Measurements from ENCODE around the gene CTXN1.
"Not testable (repeated sequence)": the region's sequence is repeated elsewhere in the genome, so short reads cannot be mapped to it uniquely, and the experiment has no call there.

The CTXN1 gene

DNA sequence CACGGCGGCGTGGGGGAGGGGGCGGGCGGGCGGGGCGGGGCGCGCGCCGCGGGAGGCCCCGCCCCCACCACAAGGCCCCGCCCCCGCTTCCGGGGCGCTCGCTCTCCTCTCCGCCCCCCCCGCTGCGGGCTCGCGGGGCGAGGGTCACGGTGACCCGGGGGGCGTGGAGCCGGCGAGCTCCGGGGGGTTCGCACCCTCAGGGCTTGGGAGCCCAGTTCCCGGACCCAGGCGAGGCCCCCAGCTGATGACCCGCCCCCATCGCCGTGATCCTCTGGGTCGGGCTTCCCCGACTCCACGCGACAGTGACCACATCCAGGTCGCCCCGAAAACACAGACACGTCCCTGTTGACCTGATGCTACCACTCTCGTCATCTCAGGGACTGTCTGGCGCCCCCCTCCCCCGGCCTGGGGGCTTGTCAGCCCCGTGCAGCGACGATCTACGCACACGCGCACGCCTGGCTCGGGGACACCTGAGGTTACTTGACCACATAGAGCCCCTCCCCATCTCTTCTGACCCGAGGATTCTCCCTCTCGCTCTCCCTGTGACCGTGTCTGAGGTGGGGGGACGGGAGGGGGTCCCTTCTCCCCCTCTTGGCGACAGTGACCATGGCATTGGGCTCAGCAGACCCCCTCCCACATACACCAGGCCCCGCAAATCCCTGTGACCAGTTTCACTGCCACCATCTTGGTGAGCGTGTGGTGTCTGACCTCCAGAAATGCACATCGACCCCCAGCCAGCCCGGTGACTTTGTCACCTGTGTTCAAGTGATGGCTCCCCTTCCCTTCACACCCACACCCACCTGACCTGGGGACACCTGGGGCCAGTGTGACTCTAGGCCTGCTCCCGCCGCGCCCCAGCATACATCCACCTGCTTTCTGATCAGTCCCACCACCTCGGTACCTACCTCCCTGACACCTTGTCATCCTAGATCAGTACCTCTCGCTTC is 21.6 kb downstream of the CTXN1 start:
- DNase-seq (peak; percentile 70 to 76), ATAC-seq (peak; percentile 69)
- H3K27me3 Mint-ChIP-seq = no peaks in the 10 kb centered on the region
- H3K4me1 Mint-ChIP-seq = peaks cover 55% of the 10 kb centered on the region
- peak overlapping the region; percentile 96 to 98 for H3K27ac Mint-ChIP-seq
- peak overlapping the region; percentile 92 to 95 for H3K4me3 Mint-ChIP-seq
- H3K9me3 Mint-ChIP-seq = no peaks in the 10 kb centered on the region

- H3K9me3 Mint-ChIP-seq = no peaks in the 10 kb centered on the region
- H3K27ac Mint-ChIP-seq = peak within 1 kb of the TSS; percentile 96 to 99
- ATAC-seq (peak; percentile 81), DNase-seq (peak; percentile 100)
- no peaks in the 10 kb centered on the region for H3K27me3 Mint-ChIP-seq
- H3K4me3 Mint-ChIP-seq = peak within 1 kb of the TSS; percentile 94 to 95
- peaks cover 54% of the 10 kb centered on the region for H3K4me1 Mint-ChIP-seq
Observed at GRCh38 chr19:7903244-7904073, 22.5 kb downstream of the CTXN1 start, which contains the start of gene MAP2K7. Gene MAP2K7 (plus strand): TSS chr19:7903877. CDS start chr19:7903945, 68 bp downstream.

DNA sequence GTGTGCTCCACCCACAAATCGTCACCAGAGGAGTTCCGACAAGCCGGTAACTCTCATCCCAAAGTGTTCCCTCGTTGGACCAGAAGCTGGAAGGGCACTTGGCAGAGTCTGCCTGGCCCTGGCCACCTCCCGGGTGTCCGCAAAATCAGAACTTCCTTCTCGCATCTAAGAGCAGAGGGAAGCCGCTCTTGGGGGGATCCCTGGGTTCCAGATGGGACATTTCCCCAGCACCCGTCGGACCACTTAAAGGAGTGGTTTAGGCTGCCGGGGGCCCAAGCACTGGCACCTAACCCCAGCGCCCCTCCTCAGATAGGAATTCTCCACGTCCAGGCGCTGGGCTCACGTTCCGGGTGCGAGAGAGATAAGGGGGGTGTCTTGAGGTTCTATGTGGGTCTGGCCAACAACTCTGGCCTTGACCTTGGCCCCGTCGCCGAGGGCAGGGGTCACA is 23.1 kb downstream of the CTXN1 start:
- no peaks in the 10 kb centered on the region for H3K27me3 Mint-ChIP-seq
- no peaks in the 10 kb centered on the region for H3K9me3 Mint-ChIP-seq
- H3K4me1 Mint-ChIP-seq = peaks cover 48% of the 10 kb centered on the region
- H3K4me3 Mint-ChIP-seq = peak overlapping the region; percentile 91 to 94
- peak overlapping the region; percentile 92 to 99 for H3K27ac Mint-ChIP-seq
- DNase-seq = no peak
- ATAC-seq = no peak

GRCh38 chr19:7901337-7901736 is 24.6 kb downstream of the CTXN1 start:
- Mint-ChIP-seq H3K4me1 (peaks cover 35% of the 10 kb centered on the region), H3K27ac (no peak overlapping the region), H3K9me3 (no peaks in the 10 kb centered on the region), H3K27me3 (no peaks in the 10 kb centered on the region), H3K4me3 (no peak overlapping the region)
- ATAC-seq = no peak
- DNase-seq = no peak

- H3K9me3 Mint-ChIP-seq = no peaks in the 10 kb centered on the region
- peaks cover 31% of the 10 kb centered on the region for H3K4me1 Mint-ChIP-seq
- no peak for DNase-seq
- no peak overlapping the region for H3K4me3 Mint-ChIP-seq
- no peaks in the 10 kb centered on the region for H3K27me3 Mint-ChIP-seq
- no peak for ATAC-seq
- H3K27ac Mint-ChIP-seq = no peak overlapping the region
Observed at GRCh38 chr19:7900931-7901330, 25.0 kb downstream of the CTXN1 start.

GRCh38 chr19:7900401-7900870 is 25.5 kb downstream of the CTXN1 start:
- no peak overlapping the region for H3K4me3 Mint-ChIP-seq
- H3K9me3 Mint-ChIP-seq = no peaks in the 10 kb centered on the region
- H3K27ac Mint-ChIP-seq = no peak overlapping the region
- DNase-seq (no peak), ATAC-seq (no peak)
- peaks cover 26% of the 10 kb centered on the region for H3K4me1 Mint-ChIP-seq
- H3K27me3 Mint-ChIP-seq = peaks cover 2% of the 10 kb centered on the region

GRCh38 chr19:7899751-7900378 is 26.1 kb downstream of the CTXN1 start:
- Mint-ChIP-seq H3K9me3 (no peaks in the 10 kb centered on the region), H3K27ac (no peak overlapping the region), H3K4me3 (no peak overlapping the region), H3K27me3 (peaks cover 7% of the 10 kb centered on the region), H3K4me1 (peaks cover 20% of the 10 kb centered on the region)
- ATAC-seq (no peak), DNase-seq (no peak)

DNA sequence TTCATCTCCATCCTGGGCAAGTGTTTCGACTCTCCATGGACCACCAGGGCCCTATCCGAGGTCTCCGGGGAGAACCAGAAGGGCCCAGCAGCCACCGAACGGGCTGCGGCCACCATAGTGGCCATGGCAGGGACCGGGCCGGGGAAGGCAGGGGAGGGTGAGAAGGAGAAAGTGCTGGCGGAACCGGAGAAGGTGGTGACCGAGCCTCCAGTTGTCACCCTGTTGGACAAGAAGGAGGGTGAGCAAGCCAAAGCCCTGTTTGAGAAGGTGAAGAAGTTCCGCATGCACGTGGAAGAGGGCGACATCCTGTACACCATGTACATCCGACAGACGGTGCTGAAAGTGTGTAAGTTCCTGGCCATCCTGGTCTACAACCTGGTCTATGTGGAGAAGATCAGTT is 27.0 kb downstream of the CTXN1 start:
- Mint-ChIP-seq H3K27ac (no peak overlapping the region), H3K27me3 (peaks cover 16% of the 10 kb centered on the region), H3K4me1 (peaks cover 18% of the 10 kb centered on the region), H3K9me3 (no peaks in the 10 kb centered on the region), H3K4me3 (no peak overlapping the region)
- ATAC-seq (no peak), DNase-seq (no peak)

DNA sequence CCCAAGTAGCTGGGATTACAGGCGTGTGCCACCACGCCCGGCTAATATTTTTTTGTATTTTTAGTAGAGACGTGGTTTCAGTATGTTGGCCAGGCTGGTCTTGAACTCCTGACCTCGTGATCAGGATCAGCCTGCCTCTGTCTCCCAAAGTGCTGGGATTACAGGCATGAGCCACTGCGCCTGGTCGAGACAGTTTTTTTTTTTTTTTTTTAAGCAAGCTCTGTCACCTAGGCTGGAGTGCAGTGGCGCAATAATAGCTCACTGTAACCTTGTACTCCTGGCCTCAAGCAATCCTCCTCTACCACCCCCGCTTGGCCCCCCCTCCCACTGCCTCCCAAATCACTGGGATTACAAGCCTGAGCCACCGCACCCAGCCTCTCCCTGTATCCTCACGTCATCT is 28.6 kb downstream of the CTXN1 start:
- Mint-ChIP-seq H3K4me1 (peaks cover 12% of the 10 kb centered on the region), H3K27ac (peak overlapping the region in 1 of 2 donors; percentile 19), H3K4me3 (no peak overlapping the region), H3K27me3 (peaks cover 20% of the 10 kb centered on the region), H3K9me3 (no peaks in the 10 kb centered on the region)
- DNase-seq (no peak), ATAC-seq (no peak)

GRCh38 chr19:7895565-7895964 is 30.4 kb downstream of the CTXN1 start:
- DNase-seq = no peak
- Mint-ChIP-seq H3K9me3 (no peaks in the 10 kb centered on the region), H3K27ac (no peak overlapping the region), H3K27me3 (peaks cover 29% of the 10 kb centered on the region), H3K4me1 (peaks cover 11% of the 10 kb centered on the region), H3K4me3 (no peak overlapping the region)
- ATAC-seq = no peak

- DNase-seq = no peak
- peaks cover 36% of the 10 kb centered on the region for H3K27me3 Mint-ChIP-seq
- peaks cover 11% of the 10 kb centered on the region for H3K4me1 Mint-ChIP-seq
- H3K27ac Mint-ChIP-seq = no peak overlapping the region
- H3K9me3 Mint-ChIP-seq = no peaks in the 10 kb centered on the region
- no peak overlapping the region for H3K4me3 Mint-ChIP-seq
- no peak for ATAC-seq
Observed at GRCh38 chr19:7894612-7895309, 31.2 kb downstream of the CTXN1 start.

- Mint-ChIP-seq H3K4me3 (peak overlapping the region in 1 of 2 donors; percentile 15), H3K27me3 (peaks cover 48% of the 10 kb centered on the region), H3K4me1 (peaks cover 11% of the 10 kb centered on the region)
- H3K27ac Mint-ChIP-seq, H3K9me3 Mint-ChIP-seq, DNase-seq, ATAC-seq: not testable (repeated sequence)
Observed at GRCh38 chr19:7893362-7894101, 32.4 kb downstream of the CTXN1 start.

GRCh38 chr19:7888826-7889217 is 37.1 kb downstream of the CTXN1 start:
- Mint-ChIP-seq H3K27ac (no peak overlapping the region), H3K4me3 (peak overlapping the region in 1 of 2 donors; percentile 21), H3K27me3 (peaks cover 44% of the 10 kb centered on the region), H3K9me3 (no peaks in the 10 kb centered on the region), H3K4me1 (peaks cover 12% of the 10 kb centered on the region)
- no peak for ATAC-seq
- DNase-seq = no peak

DNA sequence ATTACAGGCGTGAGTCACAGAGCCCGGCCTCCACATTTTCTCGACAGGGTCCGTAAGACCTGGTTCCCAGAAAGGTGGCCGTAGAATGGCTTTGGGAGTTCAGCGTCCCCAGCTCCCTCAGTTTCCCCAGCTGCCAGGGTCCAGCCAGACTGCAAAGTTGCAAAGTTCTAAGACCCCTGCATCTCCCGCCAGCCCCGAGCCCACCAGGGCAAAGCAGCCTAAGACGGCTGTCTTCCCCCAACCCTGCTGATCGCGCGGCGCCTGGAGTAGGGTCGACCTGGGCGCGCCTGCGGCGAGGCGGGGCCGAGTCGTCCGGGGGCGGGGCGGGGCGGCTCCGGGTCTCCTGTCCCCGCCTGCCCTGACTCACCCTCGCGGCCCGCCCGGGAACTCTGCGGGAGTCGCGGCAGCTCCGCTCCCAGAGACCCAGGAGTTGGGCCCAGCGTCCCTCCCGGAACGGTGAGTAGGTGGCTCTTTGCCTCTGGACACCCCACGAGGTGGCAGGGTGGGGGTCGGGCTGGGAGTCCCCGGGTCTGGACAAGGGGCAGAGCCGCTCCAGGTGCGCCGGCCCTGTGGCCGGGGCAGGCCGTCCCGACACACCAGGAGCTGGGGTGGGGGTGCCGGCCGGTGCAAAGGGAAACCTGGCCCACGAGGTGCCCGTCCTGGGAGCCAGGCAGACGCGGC is 37.6 kb downstream of the CTXN1 start, which contains the start of gene LRRC8E:
LRRC8E (plus strand) TSS at position 366 of the 681 bp plus-strand sequence. CDS start 7,094 bp downstream, outside the sequence.
- H3K4me1 Mint-ChIP-seq = peaks cover 7% of the 10 kb centered on the region
- H3K4me3 Mint-ChIP-seq = peak within 1 kb of the TSS in 1 of 2 donors; percentile 21

More for the DNA sequence above, 37.6 kb downstream of the CTXN1 start, which contains the start of gene LRRC8E:
- DNase-seq (no peak), ATAC-seq (peak; percentile 74)
- H3K27me3 Mint-ChIP-seq = peaks cover 42% of the 10 kb centered on the region
- no peak within 1 kb of the TSS for H3K27ac Mint-ChIP-seq
- no peaks in the 10 kb centered on the region for H3K9me3 Mint-ChIP-seq

Data from stimulated activated naive CD8-positive, alpha-beta T cell treated with anti-CD3 and anti-CD28 coated beads, Interleukin-15, amount 100 ng/mL, for 72 hours (primary cell).